Mammary epithelial cell (primary cell): ENCODE data around the gene THAP12.

Source experiments
- EZH2 ChIP-seq: IDR thresholded peaks from 2 replicates; pipeline ENCODE4 v1.6.1; 2012; ENCODE audit warnings: low read length, inconsistent platforms, borderline replicate concordance
- TF ChIP-seq, protein P1 (sequence below), 2 donors: IDR thresholded peaks in 1 of 2; conservative IDR thresholded peaks in 1 of 2; 2 replicates each; pipeline ENCODE4 v1.5.1; 2011 to 2012; ENCODE audit warnings: inconsistent platforms in 2 of 2, low read length in 2 of 2, mild to moderate bottlenecking in 2 of 2, control low read depth in 1 of 2, low read depth in 1 of 2; ENCODE audit not compliant: insufficient read depth in 1 of 2; ENCODE audit errors: extremely low read depth in 1 of 2

DNA sequence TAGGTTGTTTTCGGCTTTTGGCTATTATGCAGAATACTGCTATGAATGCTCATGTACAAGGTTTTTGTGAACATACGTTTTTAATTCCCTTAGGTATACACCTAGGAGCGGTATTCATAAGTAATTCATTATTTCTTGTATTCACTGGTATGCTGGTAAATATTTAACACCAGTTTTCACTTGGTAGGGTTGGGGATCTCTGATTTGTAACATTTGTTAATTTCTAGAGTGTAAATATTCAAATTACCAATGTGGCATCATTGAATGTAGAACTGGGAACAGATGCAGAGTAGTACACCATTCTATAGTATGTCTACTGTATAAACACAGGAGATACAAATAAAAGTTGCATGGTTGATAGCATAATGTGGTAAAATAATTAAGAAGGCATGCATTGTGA, 16.5 kb upstream of the THAP12 start:
- TF ChIP-seq, protein P1, sequence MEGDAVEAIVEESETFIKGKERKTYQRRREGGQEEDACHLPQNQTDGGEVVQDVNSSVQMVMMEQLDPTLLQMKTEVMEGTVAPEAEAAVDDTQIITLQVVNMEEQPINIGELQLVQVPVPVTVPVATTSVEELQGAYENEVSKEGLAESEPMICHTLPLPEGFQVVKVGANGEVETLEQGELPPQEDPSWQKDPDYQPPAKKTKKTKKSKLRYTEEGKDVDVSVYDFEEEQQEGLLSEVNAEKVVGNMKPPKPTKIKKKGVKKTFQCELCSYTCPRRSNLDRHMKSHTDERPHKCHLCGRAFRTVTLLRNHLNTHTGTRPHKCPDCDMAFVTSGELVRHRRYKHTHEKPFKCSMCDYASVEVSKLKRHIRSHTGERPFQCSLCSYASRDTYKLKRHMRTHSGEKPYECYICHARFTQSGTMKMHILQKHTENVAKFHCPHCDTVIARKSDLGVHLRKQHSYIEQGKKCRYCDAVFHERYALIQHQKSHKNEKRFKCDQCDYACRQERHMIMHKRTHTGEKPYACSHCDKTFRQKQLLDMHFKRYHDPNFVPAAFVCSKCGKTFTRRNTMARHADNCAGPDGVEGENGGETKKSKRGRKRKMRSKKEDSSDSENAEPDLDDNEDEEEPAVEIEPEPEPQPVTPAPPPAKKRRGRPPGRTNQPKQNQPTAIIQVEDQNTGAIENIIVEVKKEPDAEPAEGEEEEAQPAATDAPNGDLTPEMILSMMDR (conservative IDR thresholded peaks at IDR 0.05 in 1 of 2, IDR thresholded peaks at IDR 0.05 in 1 of 2; ENCODE audit: extremely low read depth in 1 of 2, insufficient read depth in 1 of 2, low read depth in 1 of 2, low read length in 2 of 2) = no peak
- no peak for TF ChIP-seq EZH2
